ENCODE data around the gene OGA. TPM values are rescaled to one million over a fixed set of nuclear protein-coding genes. Genes with fewer than 3 reads are reported as not detected.

OGA gene
- total RNA-seq, 2 donors from 2014 or later, result 83.3 to 110 TPM

- DNase-seq (peak in 2 of 4 donors; percentile 30 to 39), ATAC-seq (no peak)
- WGBS, 2 donors, result 32 to 46% methylated on average over 3 to 4 of the region's 4 CpGs
These were observed 14.1 kb upstream of the OGA start for GRCh38 chr10:101832325-101832771.

DNA sequence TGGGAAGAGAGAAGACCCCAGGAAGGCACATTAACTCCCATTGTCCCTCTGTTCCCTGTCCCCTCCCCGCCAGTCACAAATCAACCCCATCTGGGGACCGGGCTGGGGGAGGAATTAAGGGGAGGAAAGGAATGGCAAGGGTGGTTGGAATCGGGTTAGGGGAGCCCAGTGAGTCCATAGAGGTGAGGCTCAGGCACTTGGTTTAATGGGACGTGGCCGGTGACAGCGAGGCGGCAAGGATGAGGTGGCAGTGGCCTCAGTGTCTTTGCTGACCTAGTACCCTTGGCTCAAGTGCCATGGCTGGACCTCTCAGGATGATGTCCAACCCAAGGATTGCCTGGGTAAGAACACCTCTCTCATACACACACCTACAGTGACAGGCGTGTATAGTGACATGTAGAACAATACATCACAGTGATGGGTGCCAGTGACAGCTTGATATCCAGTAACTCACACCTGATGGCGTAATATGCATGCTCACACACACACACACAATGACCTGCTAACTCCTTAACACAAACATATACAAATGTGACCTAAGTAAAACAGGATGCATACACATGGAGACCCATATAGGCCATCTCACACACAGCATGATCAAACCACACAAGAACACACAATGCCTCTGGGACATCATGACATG lies 13.0 kb upstream of the OGA start:
- Histone ChIP-seq H3K4me1 (peaks cover 27% of the 10 kb centered on the region), H3K4me3 (no peak overlapping the region), H3K36me3 (replicated peaks in 1 of 2; ENCODE audit: insufficient read depth in 1 of 2, low read depth in 2 of 2) (no peaks in the 10 kb centered on the region), H3K27me3 (no peaks in the 10 kb centered on the region), H3K9me3 (no peaks in the 10 kb centered on the region), H3K27ac (peak overlapping the region; percentile 7 to 72 (median 66))
- WGBS, 2 donors, result 58 to 61% methylated on average over 8 to 9 of the region's 9 CpGs
- ATAC-seq (no peak), DNase-seq (no peak)
- no peak for TF ChIP-seq POLR2A (IDR thresholded peaks at IDR 0.05)
- no peak for TF ChIP-seq CTCF (IDR thresholded peaks at IDR 0.05)
- intact Hi-C loops (cut with DNase I), result loop anchor here (10.0 kb wide), 1 partner anchor 184 kb away; no protein-coding TSS in a partner anchor

More at GRCh38 chr10:101832325-101832771, 14.1 kb upstream of the OGA start:
- Histone ChIP-seq H3K36me3 (replicated peaks in 1 of 2; ENCODE audit: insufficient read depth in 1 of 2, low read depth in 2 of 2) (no peaks in the 10 kb centered on the region), H3K9me3 (no peaks in the 10 kb centered on the region), H3K27ac (peak overlapping the region in 1 of 4 donors; percentile 8), H3K27me3 (no peaks in the 10 kb centered on the region), H3K4me1 (peaks cover 27% of the 10 kb centered on the region), H3K4me3 (no peak overlapping the region)
- TF ChIP-seq POLR2A (IDR thresholded peaks at IDR 0.05), result no peak
- no peak for TF ChIP-seq CTCF (IDR thresholded peaks at IDR 0.05)
- intact Hi-C loops (cut with DNase I), result loop anchor here (10.0 kb wide), 1 partner anchor 182 kb away; no protein-coding TSS in a partner anchor

GRCh38 chr10:101830322-101831168 lies 12.3 kb upstream of the OGA start:
- TF ChIP-seq POLR2A (IDR thresholded peaks at IDR 0.05) (peak in 2 of 3 donors; percentile 23 to 34), CTCF (IDR thresholded peaks at IDR 0.05) (peak in 1 of 7 experiments; percentile 17)
- intact Hi-C loops (cut with DNase I), result loop anchor here (10.0 kb wide), 1 partner anchor 184 kb away; no protein-coding TSS in a partner anchor
- WGBS, 2 donors, result 2 to 14% methylated on average over 9 to 50 of the region's 56 CpGs
- H3K27me3 ChIP-seq, result no peaks in the 10 kb centered on the region
- H3K9me3 ChIP-seq, result no peaks in the 10 kb centered on the region
- H3K4me1 ChIP-seq, result peaks cover 27% of the 10 kb centered on the region
- ATAC-seq (peak; percentile 86), DNase-seq (peak; percentile 88 to 95 (median 94))
- H3K4me3 ChIP-seq, result peak overlapping the region; percentile 14 to 34
- no peaks in the 10 kb centered on the region for H3K36me3 ChIP-seq (replicated peaks in 1 of 2; ENCODE audit: insufficient read depth in 1 of 2, low read depth in 2 of 2)
- H3K27ac ChIP-seq, result peak overlapping the region; percentile 7 to 72 (median 66)

DNA sequence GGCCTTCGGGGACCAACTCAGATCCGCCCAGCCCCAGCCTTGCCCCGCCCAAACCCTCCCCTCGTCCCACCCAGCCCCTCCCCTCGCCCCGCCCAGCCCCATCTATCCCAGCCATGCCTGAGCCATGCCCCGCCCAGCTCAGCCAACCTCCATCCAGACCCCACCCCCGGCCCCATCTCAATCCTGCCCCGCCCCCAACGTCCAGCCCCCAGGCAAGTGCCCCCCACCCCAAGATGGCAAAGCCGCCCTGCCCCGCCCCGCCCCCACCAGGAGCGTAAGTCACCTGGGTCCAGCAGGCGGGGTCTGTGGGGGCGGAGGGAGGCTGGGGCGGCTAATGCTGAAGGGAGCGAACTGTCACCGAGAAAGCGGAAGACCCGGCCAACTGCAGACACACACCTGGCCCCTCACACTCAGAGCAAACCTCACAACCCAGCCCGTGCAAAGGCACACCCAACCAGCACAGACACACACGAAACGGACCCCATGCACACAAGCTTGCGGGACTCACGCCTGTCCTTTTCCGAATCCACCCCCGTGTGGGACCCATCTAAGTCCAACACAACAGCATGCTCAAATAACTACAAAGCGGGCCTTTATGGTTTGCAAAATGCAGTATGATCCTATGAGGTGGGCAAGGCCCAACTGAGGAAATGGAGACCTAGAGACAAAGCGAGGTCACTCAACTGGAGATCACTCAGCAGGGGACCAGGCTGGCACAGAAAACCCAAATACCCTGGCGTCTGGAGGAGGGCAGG lies 11.5 kb upstream of the OGA start:
- no peaks in the 10 kb centered on the region for H3K36me3 ChIP-seq (replicated peaks in 1 of 2; ENCODE audit: insufficient read depth in 1 of 2, low read depth in 2 of 2)
- DNase-seq (peak; percentile 38 to 70 (median 52)), ATAC-seq (no peak)
- peak overlapping the region in 3 of 4 donors; percentile 62 to 72 (median 71) for H3K27ac ChIP-seq
- no peak overlapping the region for H3K4me3 ChIP-seq
- no peaks in the 10 kb centered on the region for H3K27me3 ChIP-seq
- peaks cover 27% of the 10 kb centered on the region for H3K4me1 ChIP-seq
- no peaks in the 10 kb centered on the region for H3K9me3 ChIP-seq
- WGBS, 2 donors, result 26 to 35% methylated on average over 11 to 29 of the region's 31 CpGs
- intact Hi-C loops (cut with DNase I), result loop anchor here (10.0 kb wide), 1 partner anchor 185 kb away; no protein-coding TSS in a partner anchor
- TF ChIP-seq CTCF (IDR thresholded peaks at IDR 0.05), result no peak
- TF ChIP-seq POLR2A (IDR thresholded peaks at IDR 0.05), result no peak
